Ishikawa (cell line): ENCODE measurements around the gene ZNF142.

ENCODE experiments used
- TAF1 ChIP-seq: IDR thresholded peaks from 2 replicates; pipeline ENCODE4 v1.6.1; 2012; ENCODE audit warnings: low read depth, mild to moderate bottlenecking
- YY1 ChIP-seq: IDR thresholded peaks from 2 replicates; pipeline ENCODE4 v1.6.1; 2012; ENCODE audit warnings: low read depth

DNA sequence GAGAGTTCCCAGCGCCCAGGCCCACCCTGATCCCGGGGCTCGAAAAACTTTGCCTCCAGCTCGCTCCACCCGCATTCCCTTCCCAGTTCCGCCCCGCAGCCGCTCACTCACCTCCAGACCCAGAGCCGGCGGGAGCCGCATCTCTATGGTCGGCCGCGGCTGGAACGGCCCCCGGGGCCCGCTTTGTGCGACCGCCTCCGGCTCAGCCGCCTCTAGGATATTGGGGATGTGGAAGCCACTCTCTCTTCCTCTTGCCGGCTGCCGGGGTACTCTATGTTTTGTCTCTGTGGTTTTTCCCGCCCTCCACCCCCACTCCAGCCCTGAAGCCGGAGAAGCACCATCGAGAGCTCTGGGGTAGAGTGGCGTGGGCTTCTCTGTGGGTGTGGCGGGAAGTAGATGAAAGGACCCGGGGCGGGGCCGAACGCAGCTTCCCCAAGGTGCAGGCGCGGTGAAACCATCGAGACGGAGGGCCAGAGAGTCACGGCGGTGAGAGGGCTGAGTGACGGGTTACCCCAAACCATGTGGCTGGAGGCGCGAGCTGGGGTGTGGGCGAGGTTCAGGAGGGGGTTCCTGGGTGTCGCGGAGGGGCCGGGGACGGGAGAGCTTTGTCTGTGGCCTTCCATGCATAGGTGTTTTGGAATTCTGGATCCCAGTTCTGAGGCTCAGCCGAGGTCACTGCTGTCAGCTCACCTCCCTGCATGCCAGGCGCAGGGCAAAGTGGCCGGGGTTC, at the start of gene ZNF142, which contains the start of gene BCS1L:
- TF ChIP-seq TAF1 = peak; percentile 55
- peak; percentile 47; the same call in 1 of the 2 replicates for TF ChIP-seq YY1
